Trophoblast cell (in vitro differentiated cells and primary cell): Measurements from ENCODE around the gene S100A9.

ENCODE experiments used
- DNase-seq, 2 donors: peaks; one replicate each; pipeline ENCODE4 v3.0.0-alpha.2; 2016
- H2AFZ ChIP-seq: 2 replicates; pipeline ENCODE4 v1.6.1; 2013; ENCODE audit warnings: low read length, moderate library complexity, mild to moderate bottlenecking; ENCODE audit not compliant: insufficient read depth, poor library complexity
- H2AK5ac ChIP-seq: 2 replicates; pipeline ENCODE4 v1.6.1; 2013; ENCODE audit warnings: mild to moderate bottlenecking, low read length
- H2BK120ac ChIP-seq: 2 replicates; pipeline ENCODE4 v1.6.1; 2013; ENCODE audit warnings: low read length, mild to moderate bottlenecking, moderate library complexity; ENCODE audit not compliant: insufficient read depth, poor library complexity
- H2BK12ac ChIP-seq: 2 replicates; pipeline ENCODE4 v1.6.1; 2013; ENCODE audit warnings: mild to moderate bottlenecking, low read length, moderate library complexity
- H2BK5ac ChIP-seq: 2 replicates; pipeline ENCODE4 v1.6.1; 2013; ENCODE audit warnings: low read length, low read depth, moderate library complexity, mild to moderate bottlenecking; ENCODE audit not compliant: poor library complexity
- H3K14ac ChIP-seq: 2 replicates; pipeline ENCODE4 v1.6.1; 2013; ENCODE audit warnings: mild to moderate bottlenecking, low read length
- H3K18ac ChIP-seq: 2 replicates; pipeline ENCODE4 v1.6.1; 2013; ENCODE audit warnings: mild to moderate bottlenecking, low read length
- H3K23ac ChIP-seq: 2 replicates; pipeline ENCODE4 v1.6.1; 2013; ENCODE audit warnings: low read length
- H3K27ac ChIP-seq: 2 replicates; pipeline ENCODE4 v1.5.1; 2013; ENCODE audit warnings: low read depth, mild to moderate bottlenecking, inconsistent platforms, low read length, moderate library complexity
- H3K27me3 ChIP-seq: 2 replicates; pipeline ENCODE4 v1.6.1; 2013; ENCODE audit warnings: inconsistent platforms, mild to moderate bottlenecking, low read length, moderate library complexity; ENCODE audit not compliant: insufficient read depth
- H3K36me3 ChIP-seq, 2 experiments: 1 replicate in 1 of 2; 2 replicates in 1 of 2; pipeline ENCODE4 v1.6.1; 2013; ENCODE audit warnings: low read length in 2 of 2, mild to moderate bottlenecking in 2 of 2, moderate library complexity in 1 of 2; ENCODE audit not compliant: insufficient read depth in 2 of 2, control insufficient read depth in 1 of 2
- H3K4ac ChIP-seq: 2 replicates; pipeline ENCODE4 v1.6.1; 2013; ENCODE audit warnings: low read depth, mild to moderate bottlenecking, low read length, moderate library complexity
- H3K4me1 ChIP-seq, 2 experiments: 1 replicate in 1 of 2; 2 replicates in 1 of 2; pipeline ENCODE4 v1.6.1; 2013; ENCODE audit warnings: low read length in 2 of 2, mild to moderate bottlenecking in 2 of 2, moderate library complexity in 1 of 2; ENCODE audit not compliant: insufficient read depth in 2 of 2, control insufficient read depth in 1 of 2
- H3K4me2 ChIP-seq: 2 replicates; pipeline ENCODE4 v1.6.1; 2013; ENCODE audit warnings: inconsistent platforms, mild to moderate bottlenecking, low read length, moderate library complexity
- H3K4me3 ChIP-seq: 2 replicates; pipeline ENCODE4 v1.5.1; 2013; ENCODE audit warnings: mild to moderate bottlenecking, low read depth, low read length, inconsistent platforms
- H3K79me1 ChIP-seq: one replicate; pipeline ENCODE4 v1.6.1; 2013; ENCODE audit warnings: low read length
- H3K79me2 ChIP-seq: 2 replicates; pipeline ENCODE4 v1.6.1; 2013; ENCODE audit warnings: low read length, mild to moderate bottlenecking; ENCODE audit not compliant: control insufficient read depth, insufficient read depth, poor library complexity
- H3K9ac ChIP-seq: 2 replicates; pipeline ENCODE4 v1.6.1; 2013; ENCODE audit warnings: mild to moderate bottlenecking, low read length
- H3K9me3 ChIP-seq: 2 replicates; pipeline ENCODE4 v1.6.1; 2013; ENCODE audit warnings: low read depth, mild to moderate bottlenecking, control low read depth, inconsistent platforms, low read length; ENCODE audit not compliant: insufficient read depth
- H4K12ac ChIP-seq: 2 replicates; pipeline ENCODE4 v1.6.1; 2013; ENCODE audit warnings: low read depth, mild to moderate bottlenecking, low read length, moderate library complexity
- H4K8ac ChIP-seq: 2 replicates; pipeline ENCODE4 v1.6.1; 2013; ENCODE audit warnings: low read depth, mild to moderate bottlenecking, low read length, moderate library complexity
- H4K91ac ChIP-seq: one replicate; pipeline ENCODE4 v1.6.1; 2013; ENCODE audit warnings: low read depth, mild to moderate bottlenecking, low read length, moderate library complexity
- WGBS: extraction: QIAGEN DNeasy Blood & Tissue Kit; methylation state at CpG from one replicate; pipeline ENCODE4 v1.1.7; 2013; ENCODE audit warnings: missing lambda C conversion rate; ENCODE audit not compliant: insufficient read length, insufficient coverage; ENCODE audit errors: extremely low coverage; 5-methylcytosine and 5-hydroxymethylcytosine counted together

The S100A9 gene

DNA sequence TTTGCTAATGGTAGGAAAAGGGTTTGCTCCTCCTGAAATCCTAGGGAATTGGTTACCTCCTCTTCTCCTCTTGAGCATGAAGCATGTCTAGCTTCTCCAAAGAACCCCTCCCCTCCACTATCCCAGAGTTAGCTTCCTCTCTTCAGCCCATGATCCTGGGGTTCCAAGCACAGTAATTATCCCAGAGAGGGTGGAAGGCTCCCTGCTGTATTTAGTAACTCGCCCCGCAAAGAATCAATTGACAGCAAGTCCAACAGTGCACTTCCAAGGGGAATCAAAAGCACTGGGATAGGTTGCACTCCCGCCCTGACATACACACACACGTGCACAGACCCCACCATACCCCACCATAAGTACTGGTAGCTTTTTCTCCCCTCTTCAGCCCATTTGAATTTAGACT, 30.1 kb downstream of the S100A9 start:
- H3K4me2 ChIP-seq, result no peak overlapping the region
- H2BK12ac ChIP-seq, result no peak overlapping the region
- H3K27ac ChIP-seq, result no peak overlapping the region
- H4K12ac ChIP-seq, result no peak overlapping the region
- no peak for DNase-seq
- no peak overlapping the region for H3K23ac ChIP-seq
- H2AFZ ChIP-seq, result no peak overlapping the region
- H3K18ac ChIP-seq, result no peak overlapping the region
- no peak overlapping the region for H4K8ac ChIP-seq
- H3K4ac ChIP-seq, result no peak overlapping the region
- no peak overlapping the region for H3K9ac ChIP-seq
- H3K79me1 ChIP-seq, result no peaks in the 10 kb centered on the region
- H3K14ac ChIP-seq, result no peak overlapping the region
- no peak overlapping the region for H2BK120ac ChIP-seq
- no peaks in the 10 kb centered on the region for H3K27me3 ChIP-seq
- no CpG with 5 or more reads among the region's 4 CpGs for WGBS
- H4K91ac ChIP-seq, result no peak overlapping the region
- H3K4me3 ChIP-seq, result no peak overlapping the region
- H2BK5ac ChIP-seq, result no peak overlapping the region
- H3K4me1 ChIP-seq, result no peaks in the 10 kb centered on the region
- H2AK5ac ChIP-seq, result no peak overlapping the region
- peaks cover 3% of the 10 kb centered on the region for H3K9me3 ChIP-seq
- H3K79me2 ChIP-seq, result no peaks in the 10 kb centered on the region
- H3K36me3 ChIP-seq, result no peaks in the 10 kb centered on the region

DNA sequence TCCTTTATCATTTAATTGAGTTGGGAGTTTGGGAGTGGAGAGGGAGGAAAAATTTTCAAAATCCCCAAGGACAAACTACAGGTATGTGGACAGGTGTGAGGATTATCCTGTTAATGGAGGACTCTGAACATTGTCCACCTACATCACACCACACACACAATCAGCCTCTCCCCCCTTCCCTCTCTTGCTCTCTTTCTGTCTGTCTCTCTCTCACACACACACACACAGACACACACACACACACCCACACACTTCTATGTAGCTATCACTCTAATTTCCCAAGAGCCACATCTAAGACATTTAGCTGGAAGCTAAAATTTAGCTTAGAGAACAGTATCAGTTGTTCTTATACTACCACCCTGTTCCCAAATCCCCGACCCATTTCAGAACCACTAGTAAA, 31.7 kb downstream of the S100A9 start:
- Histone ChIP-seq H3K18ac (no peak overlapping the region), H2AFZ (no peak overlapping the region), H4K12ac (no peak overlapping the region), H3K36me3 (no peaks in the 10 kb centered on the region), H2BK5ac (no peak overlapping the region), H3K9ac (no peak overlapping the region), H2BK12ac (no peak overlapping the region), H2BK120ac (no peak overlapping the region), H3K4me3 (no peak overlapping the region), H3K79me2 (no peaks in the 10 kb centered on the region), H3K4me1 (no peaks in the 10 kb centered on the region), H3K4me2 (no peak overlapping the region), H2AK5ac (no peak overlapping the region), H3K9me3 (peaks cover under 1% of the 10 kb centered on the region), H3K27ac (no peak overlapping the region), H4K8ac (no peak overlapping the region), H3K79me1 (no peaks in the 10 kb centered on the region), H3K27me3 (no peaks in the 10 kb centered on the region), H3K14ac (no peak overlapping the region), H4K91ac (no peak overlapping the region), H3K4ac (no peak overlapping the region), H3K23ac (no peak overlapping the region)
- no CpG with 5 or more reads among the region's 1 CpG for WGBS
- DNase-seq, result no peak

DNA sequence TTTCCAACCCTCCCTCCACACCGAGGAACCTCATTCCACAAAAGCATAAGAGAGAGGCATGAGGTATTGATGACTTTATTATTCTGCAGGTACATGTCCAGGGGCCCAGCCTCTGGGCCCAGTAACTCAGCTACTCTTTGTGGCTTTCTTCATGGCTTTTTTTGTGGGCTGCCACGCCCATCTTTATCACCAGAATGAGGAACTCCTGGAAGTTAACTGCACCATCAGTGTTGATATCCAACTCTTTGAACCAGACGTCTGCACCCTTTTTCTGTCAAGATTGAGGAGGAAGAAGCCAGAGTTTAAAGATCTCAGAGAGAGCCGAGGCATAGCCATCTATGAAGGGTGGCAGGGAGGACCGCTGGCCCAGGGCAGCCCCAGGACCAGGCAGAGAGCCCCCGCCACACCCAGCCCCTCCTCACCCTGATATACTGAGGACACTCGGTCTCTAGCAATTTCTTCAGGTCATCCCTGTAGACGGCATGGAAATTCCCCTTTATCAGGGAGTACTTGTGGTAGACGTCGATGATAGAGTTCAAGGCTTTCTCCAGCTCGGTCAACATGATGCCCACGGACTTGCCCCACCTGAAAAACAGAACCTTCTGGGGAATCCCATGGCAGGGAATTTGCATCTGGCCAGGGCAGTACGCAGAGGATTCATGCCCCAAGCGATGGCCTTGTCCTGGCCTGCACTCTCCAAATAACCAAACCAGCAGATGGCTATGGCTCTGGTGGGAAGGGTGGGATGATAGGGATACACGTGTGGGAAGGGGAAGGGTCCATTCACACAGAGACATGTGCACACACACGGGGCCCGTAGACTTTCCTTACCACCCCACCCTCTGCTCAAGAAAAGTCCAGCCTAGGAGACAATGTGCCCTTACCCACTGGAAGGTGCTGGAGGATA, 32.6 kb downstream of the S100A9 start:
- H2BK120ac ChIP-seq, result no peak overlapping the region
- no peak overlapping the region for H4K8ac ChIP-seq
- no peak overlapping the region for H3K27ac ChIP-seq
- no peak for DNase-seq
- no peak overlapping the region for H2AFZ ChIP-seq
- H3K9ac ChIP-seq, result no peak overlapping the region
- H2AK5ac ChIP-seq, result no peak overlapping the region
- H3K14ac ChIP-seq, result no peak overlapping the region
- no peak overlapping the region for H4K91ac ChIP-seq
- H4K12ac ChIP-seq, result no peak overlapping the region
- no peaks in the 10 kb centered on the region for H3K27me3 ChIP-seq
- no peak overlapping the region for H3K4me2 ChIP-seq
- no peak overlapping the region for H3K23ac ChIP-seq
- no peaks in the 10 kb centered on the region for H3K36me3 ChIP-seq
- no peaks in the 10 kb centered on the region for H3K4me1 ChIP-seq
- no peak overlapping the region for H2BK5ac ChIP-seq
- WGBS, result no CpG with 5 or more reads among the region's 17 CpGs
- H3K79me1 ChIP-seq, result no peaks in the 10 kb centered on the region
- no peak overlapping the region for H3K18ac ChIP-seq
- no peak overlapping the region for H3K4me3 ChIP-seq
- no peak overlapping the region for H3K4ac ChIP-seq
- no peak overlapping the region for H2BK12ac ChIP-seq
- H3K9me3 ChIP-seq, result peaks cover 3% of the 10 kb centered on the region
- no peaks in the 10 kb centered on the region for H3K79me2 ChIP-seq

DNA sequence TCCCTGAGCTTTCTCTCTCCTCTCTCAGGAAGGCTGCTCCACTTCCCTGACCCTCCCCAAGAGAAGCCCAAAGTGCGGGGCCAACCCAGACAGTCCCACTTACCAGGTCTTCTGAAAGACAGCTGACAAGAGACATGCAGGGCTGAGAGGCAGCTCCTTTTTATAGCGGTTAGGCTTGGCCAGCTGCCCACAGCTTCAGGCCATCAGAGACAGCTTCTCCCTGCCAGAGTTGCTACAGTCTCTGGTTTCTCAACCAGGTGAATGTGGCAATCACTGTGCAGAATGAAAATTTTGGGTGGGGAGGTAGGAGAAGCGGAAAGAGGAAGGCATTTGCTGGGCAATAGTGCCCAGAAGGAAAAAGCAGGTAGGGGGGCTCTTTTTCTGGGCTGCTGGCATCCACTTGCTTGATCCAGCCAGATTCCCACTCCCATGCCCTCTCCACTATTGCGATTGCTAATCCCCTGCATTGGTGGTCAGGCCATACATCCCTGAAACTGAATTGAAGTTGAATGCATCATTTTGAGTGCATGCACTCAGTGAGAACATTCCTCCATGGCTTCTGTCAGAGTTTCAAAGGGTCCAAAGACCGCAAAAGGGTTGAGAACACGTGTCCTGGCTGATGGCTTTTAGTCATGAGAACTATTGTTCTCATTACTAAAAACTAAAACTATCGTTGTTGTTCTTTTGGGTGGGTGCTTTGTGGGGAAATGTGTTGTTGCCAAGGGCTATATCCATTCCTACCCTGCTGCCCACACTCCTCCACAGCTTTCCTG, 33.5 kb downstream of the S100A9 start, which contains the start of gene S100A8:
TSS of gene S100A8 (minus strand) at position 136 of the 773 bp plus-strand sequence. CDS start 538 bp downstream, outside the sequence.
- no peak within 1 kb of the TSS for H2BK12ac ChIP-seq
- no peak within 1 kb of the TSS for H4K91ac ChIP-seq

More for the DNA sequence above, 33.5 kb downstream of the S100A9 start, which contains the start of gene S100A8:
- Histone ChIP-seq H3K36me3 (no peaks in the 10 kb centered on the region), H2AK5ac (no peak within 1 kb of the TSS), H4K12ac (no peak within 1 kb of the TSS), H3K79me1 (no peaks in the 10 kb centered on the region), H3K27me3 (no peaks in the 10 kb centered on the region), H3K9me3 (peaks cover 3% of the 10 kb centered on the region), H3K79me2 (no peaks in the 10 kb centered on the region), H3K9ac (no peak within 1 kb of the TSS), H3K4ac (no peak within 1 kb of the TSS), H3K4me2 (no peak within 1 kb of the TSS), H3K4me3 (no peak within 1 kb of the TSS), H3K23ac (no peak within 1 kb of the TSS), H3K14ac (no peak within 1 kb of the TSS), H3K4me1 (no peaks in the 10 kb centered on the region), H2BK5ac (no peak within 1 kb of the TSS), H4K8ac (no peak within 1 kb of the TSS), H2BK120ac (no peak within 1 kb of the TSS), H3K18ac (no peak within 1 kb of the TSS), H2AFZ (no peak within 1 kb of the TSS), H3K27ac (no peak within 1 kb of the TSS)
- no CpG with 5 or more reads among the region's 7 CpGs for WGBS
- peak in 1 of 2 donors; percentile 9 for DNase-seq
